Measurements from ENCODE around the gene SPATS2L.

GRCh38 chr2:200435379-200435778 lies 128.9 kb downstream of the SPATS2L start:
- TF ChIP-seq CTCF (IDR thresholded peaks at IDR 0.05; ENCODE audit: low read depth, low read length, poor library complexity, severe bottlenecking), result no peak
- TF ChIP-seq EZH2phosphoT487 (IDR thresholded peaks at IDR 0.05; ENCODE audit: borderline replicate concordance, low read length), result no peak
